Measurements from ENCODE around the gene BCAR3.
"Not testable (repeated sequence)": the region's sequence is repeated elsewhere in the genome, so short reads cannot be mapped to it uniquely, and the experiment has no call there.

BCAR3 gene

DNA sequence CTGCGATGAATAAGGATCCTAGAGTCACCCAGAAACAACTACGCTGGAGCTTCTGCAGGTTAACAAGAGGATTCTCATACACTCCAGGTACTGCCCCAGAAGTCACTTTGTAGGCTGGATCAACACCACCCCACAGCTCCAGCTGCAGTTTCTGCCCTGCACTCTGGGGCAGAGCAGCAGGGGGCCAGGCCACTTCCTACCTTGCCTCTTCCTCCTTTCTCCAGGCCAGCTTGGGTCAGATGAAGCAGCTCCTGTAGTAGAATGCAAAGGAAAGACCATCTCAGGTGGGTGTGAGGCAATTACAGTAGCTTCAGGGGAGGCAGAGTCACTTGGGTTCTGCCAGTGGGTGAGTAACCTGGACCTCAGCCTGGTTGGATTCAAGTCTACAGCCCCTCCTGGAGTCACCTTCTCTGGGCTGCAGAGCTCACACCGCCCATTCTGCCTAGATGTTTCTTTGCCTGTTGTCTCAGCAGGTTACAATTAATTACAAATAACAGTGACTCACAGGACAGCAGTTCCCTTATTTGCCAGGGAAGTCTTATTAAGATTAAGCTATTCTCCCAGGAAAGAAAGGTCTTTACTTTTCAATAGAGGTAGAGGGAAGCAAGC, 24.4 kb upstream of the BCAR3 start:
- DNase-seq, result no peak

DNA sequence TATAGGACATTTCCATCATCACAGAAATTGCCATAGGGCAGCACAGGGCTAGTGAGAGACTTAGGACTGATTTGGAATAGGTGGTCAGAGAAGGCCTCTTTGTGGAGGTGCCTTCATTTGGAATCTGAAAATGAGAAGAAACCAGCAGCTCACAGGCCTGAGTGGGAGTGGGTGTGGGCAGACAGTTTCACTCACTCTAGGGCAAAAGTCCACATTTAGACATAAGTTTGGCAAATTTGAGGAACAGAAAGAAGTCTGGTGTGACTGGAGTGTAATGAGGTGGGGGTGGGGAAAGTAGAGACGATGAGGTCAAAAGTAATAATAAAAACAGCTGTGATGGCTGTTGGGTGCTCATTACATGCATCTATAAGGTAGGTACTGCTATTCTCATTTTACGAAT, 22.4 kb upstream of the BCAR3 start:
- no peak for DNase-seq

DNA sequence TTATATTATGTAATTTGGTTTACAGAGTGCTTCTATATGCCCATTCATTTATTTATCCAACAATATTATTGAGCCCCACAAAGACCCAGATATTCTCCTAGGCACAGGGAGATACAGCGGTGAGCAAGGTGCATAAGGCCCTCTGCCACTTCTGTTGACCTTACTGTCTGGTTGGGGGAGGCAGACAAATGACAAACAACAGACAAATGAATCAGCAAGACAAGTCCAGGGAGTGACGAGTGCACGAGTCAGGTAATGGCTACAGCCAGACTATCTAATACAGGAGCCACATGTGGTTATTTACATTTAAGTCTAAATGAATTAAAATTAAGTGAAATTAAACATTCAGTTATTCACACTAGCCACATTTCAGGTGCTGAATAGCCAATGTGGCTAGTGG, 22.0 kb upstream of the BCAR3 start:
- no peak for DNase-seq

DNA sequence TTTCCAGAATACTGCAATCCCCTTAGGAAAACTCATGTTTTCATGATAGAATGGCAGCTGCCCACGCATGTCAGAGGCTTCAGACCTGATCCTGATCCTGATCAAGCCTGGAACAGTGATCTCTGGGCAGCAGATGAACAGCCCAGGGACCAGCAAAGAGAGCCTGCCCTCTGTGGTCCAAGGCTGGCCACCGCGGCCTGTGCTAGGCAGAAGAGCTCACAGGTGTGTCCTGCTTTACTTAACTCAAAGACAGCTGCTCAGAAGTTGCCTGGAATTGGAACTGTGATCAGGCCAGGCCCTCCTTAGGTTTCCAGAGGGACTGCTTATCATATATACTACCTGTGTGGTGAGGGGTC, 21.2 kb upstream of the BCAR3 start:
- no peak for DNase-seq

DNA sequence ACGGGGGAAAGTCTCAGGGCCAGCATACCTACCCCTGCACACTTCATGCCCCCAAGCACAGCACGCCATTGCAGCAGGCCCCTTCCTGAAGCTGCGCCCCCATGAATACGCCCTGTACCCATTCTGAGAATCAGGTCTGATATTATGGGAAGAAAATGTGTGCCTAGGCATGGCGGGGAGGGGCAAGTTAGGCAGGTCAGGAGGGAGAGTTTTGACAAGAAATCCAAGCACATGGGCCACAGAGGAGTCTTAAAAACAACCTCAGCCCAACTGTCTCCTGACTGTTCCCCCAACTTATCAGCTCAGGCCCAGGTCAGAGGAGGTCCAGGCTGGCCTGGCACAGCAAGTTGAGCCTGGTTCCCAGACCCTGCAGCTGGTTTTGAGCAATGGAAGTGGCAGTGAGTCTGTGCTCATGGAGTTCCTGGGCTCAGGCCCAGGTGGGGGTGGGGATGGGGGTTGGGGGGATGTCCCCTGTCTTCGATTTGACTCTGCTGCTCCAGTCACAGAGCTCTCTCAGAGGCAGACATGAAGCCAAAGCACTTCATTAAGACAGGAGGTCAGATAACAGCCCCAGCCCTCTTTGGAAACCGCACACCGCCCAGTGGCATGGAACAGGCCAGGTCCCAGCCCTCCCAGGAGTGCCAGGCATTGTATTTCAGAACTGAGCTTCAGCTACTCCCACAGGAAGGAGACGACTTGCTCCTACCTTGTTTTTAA, 20.6 kb upstream of the BCAR3 start:
- DNase-seq, result no peak

DNA sequence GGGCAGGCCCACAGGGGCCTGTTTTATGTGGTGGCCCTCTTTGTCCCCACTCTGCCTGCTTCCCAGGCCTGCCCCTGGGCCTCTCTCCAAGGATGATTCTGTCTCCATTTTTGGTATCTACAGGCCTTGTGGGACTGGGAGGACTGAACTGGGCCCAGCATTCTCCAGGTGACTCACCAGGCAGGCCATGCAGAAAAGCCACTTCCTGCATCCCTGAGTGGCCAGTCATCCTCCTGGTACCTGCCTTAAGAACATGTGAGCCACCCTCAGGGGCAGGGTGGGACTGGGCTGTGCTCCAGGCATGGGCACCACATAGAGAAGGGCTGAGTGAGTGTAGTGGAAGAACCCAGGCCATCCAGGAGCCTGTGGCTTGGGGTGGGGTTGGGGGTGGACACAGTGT, 20.0 kb upstream of the BCAR3 start:
- DNase-seq, result no peak

DNA sequence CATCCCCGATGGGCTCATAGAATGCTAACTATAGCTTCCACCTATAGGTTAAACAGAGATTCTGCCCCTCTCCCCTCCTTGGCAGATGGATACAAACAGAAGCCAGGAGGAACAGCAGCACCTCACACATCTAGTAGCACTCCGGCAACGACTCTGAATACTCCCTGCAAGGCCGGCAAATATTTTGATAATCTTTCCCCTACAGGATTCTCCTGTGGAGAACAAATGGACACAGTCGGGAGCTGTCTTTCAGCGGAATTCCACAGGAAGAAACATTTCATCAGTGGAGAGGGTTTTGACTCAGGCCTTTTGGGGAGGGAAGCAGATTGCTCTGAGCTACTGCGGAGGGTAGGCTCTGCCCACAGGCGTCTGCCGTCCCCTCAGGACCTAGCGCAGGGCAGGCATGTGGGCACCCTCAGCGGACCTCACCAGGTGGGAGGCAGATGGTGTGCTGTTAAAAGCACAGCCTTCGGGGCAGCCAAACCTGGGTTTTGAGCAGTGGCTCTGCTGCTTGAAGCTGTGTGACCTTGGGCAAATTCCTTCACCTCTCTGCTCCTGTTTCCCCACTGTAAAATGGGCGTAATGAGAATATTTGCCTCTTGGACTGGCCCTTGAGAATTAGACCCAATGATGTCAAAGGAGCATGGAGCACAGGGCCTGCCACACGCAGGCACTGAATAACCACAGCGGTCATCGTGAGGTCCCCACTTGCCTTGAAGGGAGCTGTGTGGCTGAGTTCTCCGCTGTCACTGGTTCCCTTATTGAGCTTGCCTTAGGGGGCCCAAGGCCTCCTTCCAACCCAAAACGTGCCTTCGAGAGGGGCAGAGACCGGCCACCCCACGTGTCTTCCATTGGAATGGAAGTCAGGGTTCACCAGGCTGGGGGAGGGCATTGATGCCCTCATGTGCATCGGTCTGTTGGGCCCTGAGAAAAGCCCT, 19.2 kb upstream of the BCAR3 start:
- DNase-seq, result no peak

DNA sequence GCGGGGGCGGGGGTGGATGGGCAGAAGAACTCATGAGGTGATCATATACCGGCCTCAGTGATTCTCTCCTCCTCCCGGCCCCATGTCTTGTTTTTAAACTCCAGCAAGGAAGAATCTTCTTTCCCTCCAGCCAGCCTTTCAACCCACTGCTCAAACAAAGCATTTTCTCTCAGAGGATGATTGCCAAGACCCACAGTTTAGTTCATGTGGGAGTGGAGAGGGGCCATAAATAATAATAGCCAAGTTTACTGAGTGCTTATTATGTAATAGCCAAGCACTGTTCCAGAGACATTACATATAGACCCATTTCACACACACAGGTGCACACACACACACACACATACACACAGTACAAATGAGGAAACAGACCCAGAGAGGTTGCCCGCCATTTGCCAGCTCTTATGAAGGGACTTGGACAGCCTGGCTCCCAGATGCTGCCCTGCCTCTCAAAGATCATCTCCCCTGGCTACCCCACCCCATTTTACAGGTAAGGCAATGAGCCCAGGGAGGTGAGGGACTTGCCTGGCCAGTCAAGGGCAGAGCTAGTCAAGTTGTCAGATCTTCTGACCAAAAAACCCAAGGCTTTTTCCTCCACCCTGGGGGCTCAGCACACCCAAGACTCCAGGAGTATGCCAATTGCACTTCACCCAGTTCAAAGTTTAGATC, 18.0 kb upstream of the BCAR3 start:
- DNase-seq, result no peak

DNA sequence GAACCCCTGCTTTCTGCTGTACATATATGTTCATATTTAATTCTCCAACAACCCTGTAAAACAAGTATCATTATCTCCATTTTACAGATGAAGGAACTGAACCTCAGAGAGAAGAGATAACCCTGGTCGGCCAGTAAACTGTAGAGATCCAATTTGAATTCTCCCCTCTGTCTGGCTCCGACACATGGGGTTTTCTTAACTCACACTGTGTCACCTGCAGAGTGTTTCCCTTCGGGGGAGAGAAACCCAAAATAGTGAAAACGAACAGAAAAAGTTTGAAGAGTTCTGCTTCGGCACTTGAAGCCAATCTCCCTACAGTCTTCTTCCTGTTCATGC, 17.4 kb upstream of the BCAR3 start:
- DNase-seq, result no peak

DNA sequence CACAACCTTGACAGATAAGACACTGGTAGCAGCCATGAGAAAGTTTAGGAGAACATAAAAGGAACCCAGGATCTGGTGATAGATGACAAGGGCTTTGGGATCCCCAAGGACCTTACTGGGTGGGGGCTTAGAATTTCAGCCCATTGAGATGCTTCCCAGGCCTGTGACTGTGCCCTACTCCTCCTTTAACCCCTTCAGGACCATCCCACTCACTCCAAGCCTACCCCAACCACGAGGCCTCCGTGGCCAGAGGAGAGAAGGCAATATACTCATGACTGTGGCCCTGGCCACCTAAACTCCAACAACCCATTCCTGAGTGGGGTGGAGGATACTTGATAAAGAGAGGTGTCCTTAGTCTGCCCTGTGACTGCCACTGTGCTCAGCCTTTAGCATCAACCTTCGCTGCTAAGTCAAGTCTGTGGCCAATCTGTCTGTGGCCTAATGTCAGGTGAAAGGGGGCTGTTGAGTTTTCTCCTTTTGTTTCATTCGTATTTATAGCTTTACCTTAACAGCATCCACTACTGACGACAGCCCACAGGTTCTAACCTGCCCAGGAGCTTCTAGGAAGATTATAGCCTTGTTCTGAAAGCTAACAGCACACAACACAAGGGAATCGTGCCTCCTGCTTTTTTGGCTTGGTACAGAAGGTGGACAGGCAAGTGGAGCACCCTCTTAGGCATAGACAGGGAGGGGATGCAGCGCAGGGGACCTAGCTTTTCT, 16.9 kb upstream of the BCAR3 start:
- no peak for DNase-seq

DNA sequence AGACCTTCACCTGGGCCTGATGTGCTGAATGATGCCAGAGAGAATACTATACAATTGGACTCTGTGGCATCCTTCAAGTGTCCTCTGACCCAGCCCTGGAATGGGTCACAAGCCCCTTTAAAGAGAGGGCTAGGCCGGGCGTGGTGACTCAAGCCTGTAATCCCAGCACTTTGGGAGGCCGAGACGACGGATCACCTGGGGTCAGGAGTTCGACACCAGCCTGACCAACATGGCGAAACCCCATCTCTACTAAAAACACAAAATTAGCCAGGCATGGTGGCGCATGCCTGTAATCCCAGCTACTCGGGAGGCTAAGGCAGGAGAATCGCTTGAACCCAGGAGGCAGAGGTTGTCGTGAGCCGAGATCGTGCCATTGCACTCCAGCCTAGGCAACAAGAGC, 15.9 kb upstream of the BCAR3 start:
- not testable (repeated sequence) for DNase-seq

DNA sequence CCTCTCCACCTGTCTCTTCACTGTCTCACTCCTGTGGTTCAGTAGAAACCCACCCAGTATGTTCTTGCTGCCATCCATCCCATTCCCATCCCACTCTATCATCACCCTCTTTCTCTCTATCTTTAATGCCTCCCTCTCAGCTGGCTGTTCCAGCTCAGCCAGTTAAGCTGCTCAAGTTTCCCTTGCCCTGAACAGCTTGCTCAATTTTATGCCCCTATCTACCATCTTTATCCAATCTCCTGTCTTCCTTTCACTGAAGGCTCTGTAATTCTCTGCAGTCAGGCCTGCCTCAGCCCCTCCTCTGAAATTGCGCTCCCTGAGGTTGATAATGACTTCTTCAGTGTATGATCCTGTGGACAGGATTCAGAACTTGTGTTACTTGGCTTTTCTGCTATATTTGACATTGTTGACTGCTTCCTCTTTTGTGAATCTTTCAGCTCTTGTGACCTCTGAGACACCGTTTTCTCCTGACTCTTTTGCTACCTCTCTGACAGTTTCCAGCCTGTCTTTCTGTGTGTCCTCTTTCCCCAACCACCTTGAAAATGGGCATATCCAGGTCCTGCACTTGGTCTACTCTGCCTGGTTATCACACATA, 13.9 kb upstream of the BCAR3 start:
- no peak for DNase-seq

DNA sequence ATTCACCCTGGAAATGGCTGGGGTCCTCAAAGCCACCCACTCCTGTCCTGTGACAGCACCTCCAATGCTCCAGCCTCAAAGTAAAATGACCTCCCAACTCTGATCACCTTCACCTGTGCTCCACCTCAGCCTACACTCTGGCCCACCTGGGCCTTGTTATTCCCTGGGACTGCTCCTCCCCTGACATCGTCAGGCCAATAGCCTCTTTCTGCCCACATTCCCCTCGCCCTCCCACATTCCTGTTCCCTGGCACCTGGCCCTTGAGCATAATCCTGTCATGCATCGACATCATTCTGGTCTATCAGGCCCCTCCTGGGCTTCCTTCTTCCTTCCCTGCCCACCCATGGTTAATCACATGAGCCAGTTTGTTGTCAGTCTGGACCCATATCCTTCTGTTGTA, 13.2 kb upstream of the BCAR3 start:
- DNase-seq, result no peak

DNA sequence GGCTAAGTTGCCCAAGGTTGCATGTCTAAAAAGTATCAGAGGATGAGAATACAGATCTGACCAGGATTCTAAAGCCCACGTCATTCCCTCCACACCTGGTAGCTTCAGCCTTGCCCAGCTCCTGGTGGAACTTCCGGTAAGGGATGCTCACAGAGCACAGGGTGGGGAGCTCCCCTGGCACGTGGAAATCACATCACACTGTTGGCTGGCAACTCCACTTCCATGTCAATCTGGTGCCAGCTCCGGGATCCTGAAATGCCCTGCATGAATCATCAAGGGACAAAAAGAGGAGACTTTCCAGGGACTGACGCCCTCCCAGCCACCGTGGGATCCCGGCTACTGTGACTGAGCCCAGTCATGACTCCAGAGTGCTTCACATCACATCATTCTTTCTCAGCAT, 12.4 kb upstream of the BCAR3 start:
- peak; percentile 7 to 33 for DNase-seq

DNA sequence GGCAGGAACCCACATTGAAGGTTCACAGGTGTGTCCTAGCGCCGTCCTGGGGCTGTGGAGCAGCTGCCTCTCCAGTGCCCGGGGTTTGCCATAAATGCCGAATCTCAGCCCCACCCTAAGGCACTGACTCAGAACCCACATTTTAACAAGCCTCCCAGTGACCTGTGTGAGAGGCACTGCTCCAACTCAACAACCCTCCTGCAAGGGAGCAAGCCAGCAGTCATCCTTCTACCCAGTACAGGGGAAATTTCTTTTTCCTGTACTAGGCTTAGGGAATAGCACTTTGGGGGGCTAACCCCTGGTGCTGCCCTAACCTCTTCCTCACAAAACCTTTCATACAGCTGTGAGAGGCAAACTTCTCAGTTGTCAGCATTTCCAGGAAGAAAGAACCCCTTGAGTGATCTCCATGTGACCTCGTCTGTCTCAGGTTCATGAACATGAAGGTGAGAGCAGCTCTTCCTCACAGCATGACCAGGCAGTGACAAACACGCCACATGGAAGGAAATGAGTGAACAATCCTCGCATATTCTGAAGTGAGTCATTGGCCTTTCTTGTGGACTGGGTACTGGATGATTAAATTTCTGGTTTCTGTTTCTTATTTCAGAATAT, 11.4 kb upstream of the BCAR3 start:
- no peak for DNase-seq

DNA sequence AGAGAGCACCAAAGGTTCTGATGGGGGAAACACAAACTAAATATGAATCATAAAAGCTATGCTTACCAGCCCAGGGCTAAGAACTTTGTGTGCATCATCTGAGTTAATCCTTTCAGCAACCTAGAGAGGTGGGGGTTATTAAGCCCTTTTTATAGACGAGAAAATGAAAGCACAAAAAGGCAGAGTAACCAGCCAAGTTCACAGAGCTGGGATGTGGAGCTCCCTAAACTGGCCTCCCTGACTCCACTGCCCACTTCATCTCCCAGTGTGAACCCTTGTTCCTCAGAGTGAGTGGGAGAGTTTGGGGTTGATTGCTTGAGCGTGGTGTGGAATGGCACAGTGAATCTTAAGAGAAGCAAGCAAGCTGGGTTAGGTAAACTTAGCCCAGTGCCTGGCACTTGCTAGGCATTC, 10.8 kb upstream of the BCAR3 start:
- no peak for DNase-seq

DNA sequence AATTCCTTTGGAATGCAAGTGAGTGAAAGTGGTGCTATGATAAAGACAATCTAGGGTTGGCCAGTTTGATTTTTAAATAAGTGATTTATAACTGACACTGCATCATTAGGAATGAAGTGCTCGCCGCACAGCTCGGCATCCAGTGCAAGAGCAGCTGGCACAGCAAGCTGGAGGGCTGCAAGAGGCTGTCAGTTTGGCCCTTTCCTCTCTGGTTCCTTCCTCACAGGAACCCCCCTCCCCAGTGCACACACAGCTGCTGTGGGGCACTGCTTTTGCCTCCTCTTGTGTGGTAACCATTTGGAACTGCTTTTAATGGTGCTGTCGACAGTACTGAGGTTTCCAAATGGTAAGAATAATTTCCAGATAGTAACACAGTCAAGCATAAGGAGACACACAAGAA, 10.4 kb upstream of the BCAR3 start:
- DNase-seq, result peak; percentile 33 to 76

DNA sequence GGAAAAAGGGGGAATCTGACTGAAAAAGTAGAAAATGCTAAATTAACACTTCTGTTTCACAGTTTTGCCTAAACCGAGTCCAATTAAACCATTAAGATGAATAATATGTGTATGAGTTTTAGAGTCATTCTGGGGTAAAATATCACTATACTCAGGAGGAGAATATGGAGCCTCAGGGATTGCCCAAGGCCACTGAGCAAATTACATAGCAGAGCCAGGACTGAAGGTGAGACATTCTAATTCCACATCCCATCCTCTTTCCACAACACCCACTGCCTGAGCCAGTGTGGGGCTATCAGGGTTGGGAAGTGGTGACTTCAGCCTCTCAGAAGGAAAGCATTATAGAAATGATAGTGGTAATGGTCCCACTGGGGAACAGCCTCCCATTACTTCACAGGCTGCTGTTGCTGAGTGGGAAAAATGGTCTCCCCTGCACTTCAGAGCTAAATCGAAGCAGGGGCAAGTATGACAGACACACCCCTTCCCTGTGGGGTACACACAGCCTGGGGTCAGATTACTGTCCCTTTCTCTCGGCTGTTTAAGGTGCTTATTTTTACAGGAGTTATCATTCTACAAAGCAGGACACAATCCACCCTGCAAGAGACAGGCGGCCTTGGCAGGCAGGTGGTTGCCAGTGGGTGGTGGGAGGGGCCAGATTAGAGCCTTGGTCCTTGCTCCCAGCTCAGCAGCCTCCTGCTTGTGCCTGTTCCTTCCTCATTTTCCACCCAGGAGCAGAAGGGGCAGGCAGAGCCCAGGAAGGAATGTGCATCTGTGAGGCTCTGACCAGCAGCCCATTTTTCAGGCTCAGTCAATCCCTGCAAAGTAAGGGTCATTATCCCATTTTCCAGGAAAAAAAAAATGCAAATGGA, 9.5 kb upstream of the BCAR3 start:
- DNase-seq, result peak in 1 of 2 experiments; percentile 25

DNA sequence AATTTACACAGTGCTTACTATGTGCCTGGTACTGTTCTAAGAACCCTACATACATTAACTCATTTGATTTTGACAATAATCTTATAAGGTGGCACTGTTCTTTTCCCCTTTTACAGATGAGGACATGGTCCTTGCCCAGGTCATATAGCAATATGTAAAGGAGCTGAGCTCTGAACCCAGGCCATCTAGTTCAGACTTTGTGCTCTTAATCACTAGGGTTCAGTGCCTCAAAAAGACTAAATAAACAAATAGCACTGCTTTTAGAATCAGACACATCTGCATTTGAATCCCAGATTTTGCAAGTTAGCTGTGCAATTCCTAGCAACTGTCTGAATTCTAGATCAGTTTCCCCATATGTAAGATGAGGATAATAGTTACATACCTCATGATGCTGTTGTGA, 8.7 kb upstream of the BCAR3 start:
- DNase-seq, result no peak

DNA sequence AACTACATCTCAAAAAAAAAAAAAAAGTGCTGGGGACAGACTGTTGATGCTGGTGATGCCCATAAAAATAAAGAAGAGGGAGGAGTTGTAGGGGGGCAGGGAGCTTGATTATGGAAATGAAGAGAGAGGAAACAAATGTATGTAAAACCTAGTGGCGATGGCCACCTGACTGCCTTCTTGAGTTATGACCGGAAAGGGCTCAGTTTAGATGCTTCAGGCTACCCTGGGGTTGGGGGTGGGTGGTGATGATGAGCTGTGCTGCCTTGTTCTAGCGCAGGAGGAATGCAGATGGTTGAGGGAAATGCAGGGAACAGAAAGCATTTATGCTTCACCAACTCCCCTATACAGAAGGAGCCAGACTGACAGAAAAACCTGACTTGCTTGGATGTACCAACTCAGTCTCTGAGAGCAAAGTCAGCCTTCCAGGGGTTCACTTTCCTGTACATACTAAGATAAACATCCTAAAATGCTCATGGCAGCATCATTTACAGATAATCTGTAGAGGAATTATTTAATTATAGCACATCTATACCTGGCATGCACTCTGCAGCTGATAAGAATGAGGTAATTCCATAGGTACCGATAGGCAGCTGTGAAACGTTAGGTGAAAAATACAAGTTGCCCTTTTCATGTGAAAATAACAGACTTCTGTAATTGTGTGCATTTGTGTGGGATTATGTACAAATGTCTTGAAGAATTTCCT, 8.0 kb upstream of the BCAR3 start:
- no peak for DNase-seq
